ENCODE results near the gene SNRNP48.

The SNRNP48 gene

GRCh38 chr6:7647504-7647903, 57.5 kb downstream of the SNRNP48 start:
- no peak for DNase-seq

- DNase-seq, result no peak
Measured at GRCh38 chr6:7649037-7649810, 59.2 kb downstream of the SNRNP48 start.

DNA sequence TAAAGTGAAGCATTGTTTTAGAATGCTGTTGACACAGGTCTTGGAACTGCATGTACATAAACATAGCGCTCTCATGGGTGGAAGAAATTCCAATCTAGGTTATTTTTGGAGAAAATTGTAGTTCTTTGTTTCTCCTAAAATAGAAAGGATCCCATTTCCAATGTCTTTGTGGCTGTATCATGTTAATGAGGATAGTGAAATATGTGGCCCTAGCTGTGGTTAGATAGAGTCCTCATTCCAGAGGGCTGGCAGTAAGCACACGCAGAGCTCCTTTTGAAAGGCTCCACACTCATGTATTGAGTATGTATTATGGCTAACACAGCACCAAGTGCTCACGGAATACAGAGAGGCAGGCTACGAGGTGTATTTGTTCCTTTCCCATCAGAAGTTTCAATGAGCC, 60.9 kb downstream of the SNRNP48 start:
- DNase-seq, result no peak

DNA sequence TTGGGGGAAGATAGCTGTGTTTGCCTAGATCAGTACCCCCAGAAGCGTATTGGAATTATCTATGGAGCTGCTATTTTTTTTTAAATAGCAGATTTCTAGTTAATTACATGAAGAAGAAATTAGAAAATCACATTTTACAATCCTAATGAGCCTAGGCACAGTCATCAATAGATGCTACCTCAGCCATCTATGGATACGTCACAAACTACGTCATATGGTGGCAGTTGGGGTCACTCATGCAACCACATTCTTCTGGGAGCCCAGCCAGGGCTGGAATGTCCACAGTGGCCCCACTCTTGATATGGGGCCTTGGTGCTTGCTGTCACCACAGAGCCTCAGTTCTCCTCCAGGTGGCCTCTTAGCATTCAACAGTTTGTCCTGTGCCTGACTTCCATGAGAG, 63.0 kb downstream of the SNRNP48 start:
- DNase-seq, result no peak

- no peak for DNase-seq
Measured at GRCh38 chr6:7656355-7656754, 66.4 kb downstream of the SNRNP48 start.

DNA sequence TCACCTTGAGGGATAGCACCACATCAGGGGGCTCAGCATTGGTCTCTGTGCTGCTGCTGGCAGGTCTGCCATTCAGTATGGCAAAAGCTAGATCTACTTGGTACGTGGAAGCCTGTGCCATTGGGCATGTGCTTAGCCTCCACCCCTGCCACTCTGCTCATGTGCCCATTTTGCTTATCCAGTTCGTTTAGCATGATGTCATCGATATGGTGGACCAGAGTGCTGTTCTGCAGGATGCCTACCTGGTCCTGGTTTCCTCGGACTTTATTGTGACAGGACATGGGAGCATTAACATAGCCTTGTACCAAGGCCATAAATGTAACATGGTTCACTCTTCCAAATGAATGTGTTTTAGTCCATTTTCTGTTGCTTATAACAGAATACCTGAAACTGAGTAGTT, 68.5 kb downstream of the SNRNP48 start:
- no peak for DNase-seq

- no peak for DNase-seq
Measured at GRCh38 chr6:7661364-7661763, 71.4 kb downstream of the SNRNP48 start.
